MM.1S (cell line): ENCODE results near the gene APBB2.

Source experiments
- CTCF ChIP-seq: fragments of 300-600 bp; sonication (generic); IDR thresholded peaks from 2 replicates; pipeline ENCODE4 v1.5.1; 2016; ENCODE audit warnings: antibody characterized with exemption, low read length, mixed read lengths
- EZH2 ChIP-seq: fragments of 300-600 bp; sonication (generic); optimal IDR thresholded peaks from 2 replicates; pipeline ENCODE3; 2017; ENCODE audit warnings: low read depth, mild to moderate bottlenecking, antibody characterized with exemption, low read length, mixed read lengths

- TF ChIP-seq EZH2, result no peak
- no peak for TF ChIP-seq CTCF
Observed at GRCh38 chr4:41178372-41179370, 35.7 kb downstream of the APBB2 start.
